SU-DHL-6 (cell line): ENCODE measurements around the gene FSIP1.

Experiments
- H2AFZ ChIP-seq: fragments of 200-600 bp; sonication (generic); 2 replicates; pipeline ENCODE4 v1.6.1; 2014; ENCODE audit warnings: low read depth, mild to moderate bottlenecking, moderate library complexity, mixed read lengths, antibody characterized with exemption, low read length; ENCODE audit not compliant: severe bottlenecking
- H3F3A ChIP-seq: fragments of 200-600 bp; shearing (Covaris generic); 2 replicates; pipeline ENCODE4 v1.6.0; 2016; ENCODE audit warnings: antibody characterized with exemption, mild to moderate bottlenecking; ENCODE audit not compliant: insufficient read depth
- H3K27ac ChIP-seq: fragments of 200-600 bp; sonication (generic); 2 replicates; pipeline ENCODE4 v1.5.1; 2016; ENCODE audit warnings: low read depth, mild to moderate bottlenecking, low read length, moderate library complexity, mixed read lengths
- H3K27me3 ChIP-seq: fragments of 200-600 bp; sonication (generic), shearing (Covaris generic); 2 replicates; pipeline ENCODE4 v1.6.0; 2014; ENCODE audit warnings: mild to moderate bottlenecking, low read length
- H3K36me3 ChIP-seq: fragments of 200-600 bp; sonication (generic); 2 replicates; pipeline ENCODE4 v1.6.1; 2014; ENCODE audit warnings: mild to moderate bottlenecking, low read length, mixed read lengths
- H3K4me2 ChIP-seq: fragments of 300-600, 200-600 bp; shearing (Covaris generic), sonication (generic); 2 replicates; pipeline ENCODE4 v1.6.0; 2014; ENCODE audit warnings: low read length, low read depth, mild to moderate bottlenecking; ENCODE audit not compliant: poor library complexity, severe bottlenecking
- H3K4me3 ChIP-seq: fragments of 200-600 bp; sonication (generic); 2 replicates; pipeline ENCODE4 v1.5.1; 2014; ENCODE audit warnings: antibody characterized with exemption, low read length, mild to moderate bottlenecking, mixed read lengths; ENCODE audit not compliant: insufficient read depth, poor library complexity, severe bottlenecking
- H3K79me2 ChIP-seq: fragments of 200-600 bp; sonication (generic); 2 replicates; pipeline ENCODE4 v1.6.1; 2014; ENCODE audit warnings: mild to moderate bottlenecking, low read length, moderate library complexity; ENCODE audit not compliant: insufficient read depth
- H3K9ac ChIP-seq: fragments of 200-600 bp; sonication (generic); 2 replicates; pipeline ENCODE4 v1.7.0; 2014; ENCODE audit warnings: mild to moderate bottlenecking, low read length
- H3K9me2 ChIP-seq: fragments of 200-600 bp; sonication (generic); replicated peaks from 2 replicates; pipeline ENCODE4 v1.6.1; 2014; ENCODE audit warnings: low read length; ENCODE audit not compliant: insufficient read depth
- H3K9me3 ChIP-seq: fragments of 200-600 bp; sonication (generic); 2 replicates; pipeline ENCODE4 v1.6.1; 2014; ENCODE audit warnings: low read length, mixed read lengths; ENCODE audit not compliant: insufficient read depth
- H4K20me1 ChIP-seq: fragments of 200-600 bp; sonication (generic); 2 replicates; pipeline ENCODE4 v1.6.1; 2014; ENCODE audit warnings: low read depth, mild to moderate bottlenecking, antibody characterized with exemption, low read length, moderate library complexity, mixed read lengths
- CTCF ChIP-seq: fragments of 200-600 bp; sonication (generic); IDR thresholded peaks from one replicate; pipeline ENCODE4 v1.5.1; 2017; ENCODE audit warnings: antibody characterized with exemption, mild to moderate bottlenecking, low read length, moderate library complexity; ENCODE audit not compliant: insufficient read depth, poor library complexity, severe bottlenecking
- EZH2phosphoT487 ChIP-seq: fragments of 200-600 bp; sonication (generic), shearing (Covaris generic); conservative IDR thresholded peaks from 2 replicates; pipeline ENCODE4 v1.6.1; 2018; ENCODE audit warnings: mild to moderate bottlenecking, antibody characterized with exemption, low read length, moderate library complexity, mixed read lengths

The FSIP1 gene

GRCh38 chr15:39784125-39784524 is 1.5 kb upstream of the FSIP1 start:
- Histone ChIP-seq H3K4me3 (peak overlapping the region; percentile 81), H3K27ac (no peak overlapping the region), H3K27me3 (no peaks in the 10 kb centered on the region)

DNA sequence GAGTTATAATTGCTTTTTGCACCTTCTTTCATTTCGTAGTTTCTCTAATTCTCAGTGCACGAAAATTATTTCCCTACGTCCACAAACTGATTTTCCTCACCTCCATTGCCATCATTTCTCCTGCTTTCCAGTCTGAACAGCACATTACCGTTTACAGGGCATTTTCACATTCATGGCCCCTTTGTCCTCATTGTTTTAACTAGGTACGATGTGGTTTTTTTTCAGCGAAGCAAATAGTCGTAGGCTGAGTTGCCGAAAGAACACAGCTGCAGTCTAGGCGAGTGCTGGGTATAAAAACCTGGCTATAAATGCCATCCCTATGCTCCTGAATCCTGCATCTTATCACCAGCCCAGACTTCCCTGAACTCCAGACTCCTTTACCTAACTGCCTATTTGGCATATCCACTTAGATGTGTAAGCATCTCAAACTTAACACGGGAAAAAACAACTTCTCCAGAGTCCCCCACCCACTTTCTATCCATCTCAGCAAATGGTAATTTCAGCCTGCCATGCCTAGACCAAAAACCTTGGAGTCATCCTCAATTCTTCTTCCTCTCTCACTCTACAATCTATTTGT is 691 bp upstream of the FSIP1 start:
- Histone ChIP-seq H3K9me3 (no peaks in the 10 kb centered on the region), H2AFZ (peak overlapping the region; percentile 85), H3K9ac (peak overlapping the region; percentile 70), H3K4me2 (peak overlapping the region; percentile 59), H3F3A (peaks cover 4% of the 10 kb centered on the region; the same call in 1 of the 2 replicates), H3K9me2 (no peaks in the 10 kb centered on the region), H3K27ac (0 out of 2 replicates have a peak overlapping the region, but pooled peaks have one; percentile 22), H3K4me3 (peak overlapping the region; percentile 81), H4K20me1 (no peaks in the 10 kb centered on the region), H3K79me2 (no peaks in the 10 kb centered on the region), H3K27me3 (no peaks in the 10 kb centered on the region), H3K36me3 (no peaks in the 10 kb centered on the region)
- TF ChIP-seq CTCF (no peak), EZH2phosphoT487 (no peak)

More at GRCh38 chr15:39784125-39784524, 1.5 kb upstream of the FSIP1 start:
- peak overlapping the region; percentile 59 for H3K4me2 ChIP-seq
- H3F3A ChIP-seq = peaks cover 4% of the 10 kb centered on the region; the same call in 1 of the 2 replicates
- H3K79me2 ChIP-seq = no peaks in the 10 kb centered on the region
- no peaks in the 10 kb centered on the region for H3K36me3 ChIP-seq
- TF ChIP-seq CTCF (no peak), EZH2phosphoT487 (no peak)
- no peak overlapping the region for H2AFZ ChIP-seq
- peak overlapping the region; percentile 70 for H3K9ac ChIP-seq
- no peaks in the 10 kb centered on the region for H4K20me1 ChIP-seq
- no peaks in the 10 kb centered on the region for H3K9me2 ChIP-seq
- no peaks in the 10 kb centered on the region for H3K9me3 ChIP-seq

DNA sequence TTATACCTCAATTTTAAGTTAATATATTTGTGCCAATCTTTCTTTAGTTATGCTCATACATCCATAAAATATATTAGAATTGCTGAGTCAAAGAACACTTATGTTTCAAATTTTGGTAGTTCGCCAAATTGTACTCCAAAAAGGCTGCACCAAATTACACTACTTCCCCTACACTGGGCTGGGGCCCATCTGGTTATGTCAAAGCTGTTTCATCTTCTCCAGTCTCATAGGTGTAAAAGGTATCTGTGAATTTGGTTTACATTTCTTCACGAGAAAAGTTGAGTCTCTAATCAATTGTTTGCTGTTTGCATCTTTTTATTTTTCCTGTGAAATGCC is 706 bp downstream of the FSIP1 start:
- no peaks in the 10 kb centered on the region for H3K9me2 ChIP-seq
- no peaks in the 10 kb centered on the region for H3K79me2 ChIP-seq
- H3K4me2 ChIP-seq = peak overlapping the region; percentile 59
- no peaks in the 10 kb centered on the region for H3K27me3 ChIP-seq
- no peak overlapping the region for H3K27ac ChIP-seq
- peaks cover 4% of the 10 kb centered on the region; the same call in 1 of the 2 replicates for H3F3A ChIP-seq
- H3K9me3 ChIP-seq = no peaks in the 10 kb centered on the region
- H3K4me3 ChIP-seq = peak overlapping the region; percentile 81
- no peaks in the 10 kb centered on the region for H3K36me3 ChIP-seq
- H4K20me1 ChIP-seq = no peaks in the 10 kb centered on the region
- no peak for TF ChIP-seq CTCF
- TF ChIP-seq EZH2phosphoT487 = no peak
- H3K9ac ChIP-seq = peak overlapping the region; percentile 16; the same call in 1 of the 2 replicates
- peak overlapping the region; percentile 89 for H2AFZ ChIP-seq
